DMS53 (cell line): Measurements from ENCODE around the gene HTR2B.
"Not testable (repeated sequence)": the region's sequence is repeated elsewhere in the genome, so short reads cannot be mapped to it uniquely, and the experiment has no call there.

Source experiments
- DNase-seq: peaks from one replicate; lab custom pipeline; 2025; lab: John Stamatoyannopoulos, UW

Gene HTR2B

DNA sequence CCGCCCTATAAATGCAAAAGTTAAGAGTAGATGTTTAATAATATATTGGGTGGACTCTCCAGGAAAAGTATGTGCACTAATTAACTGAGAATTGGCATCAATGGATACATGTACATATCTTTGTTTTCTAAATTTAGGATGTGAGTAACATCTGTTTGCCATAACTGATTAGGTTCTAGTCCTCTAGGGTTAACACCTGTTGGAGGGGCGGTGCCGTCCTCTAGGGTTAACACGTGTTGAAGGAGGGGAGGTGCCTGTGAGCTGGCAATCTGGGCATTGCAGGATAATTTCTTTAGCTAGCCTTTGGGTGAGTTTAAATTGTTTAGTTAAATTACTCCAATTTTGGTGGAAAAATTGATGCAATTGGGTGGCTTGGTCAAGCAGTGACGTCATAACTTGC lies 30.9 kb downstream of the HTR2B start:
- no peak for DNase-seq

DNA sequence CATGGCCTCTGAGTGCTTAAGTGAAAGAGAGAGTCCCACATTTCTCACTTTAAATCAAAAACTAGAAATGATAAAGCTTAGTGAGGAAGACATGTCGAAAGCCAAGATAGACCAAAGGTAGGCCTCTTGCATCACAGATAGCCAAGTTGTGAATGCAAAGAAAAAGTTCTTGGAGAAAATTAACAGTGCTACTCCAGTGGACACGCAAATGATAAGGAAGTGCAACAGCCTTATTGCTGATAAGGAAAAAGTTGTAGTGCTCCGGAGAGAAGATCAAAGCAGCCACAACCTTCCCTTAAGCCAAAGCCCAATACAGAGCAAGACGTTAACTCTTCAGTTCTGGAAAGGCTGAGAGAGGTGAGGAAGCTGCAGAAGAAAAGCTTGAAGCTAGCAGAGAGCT lies 36.1 kb downstream of the HTR2B start:
- DNase-seq, result no peak

DNA sequence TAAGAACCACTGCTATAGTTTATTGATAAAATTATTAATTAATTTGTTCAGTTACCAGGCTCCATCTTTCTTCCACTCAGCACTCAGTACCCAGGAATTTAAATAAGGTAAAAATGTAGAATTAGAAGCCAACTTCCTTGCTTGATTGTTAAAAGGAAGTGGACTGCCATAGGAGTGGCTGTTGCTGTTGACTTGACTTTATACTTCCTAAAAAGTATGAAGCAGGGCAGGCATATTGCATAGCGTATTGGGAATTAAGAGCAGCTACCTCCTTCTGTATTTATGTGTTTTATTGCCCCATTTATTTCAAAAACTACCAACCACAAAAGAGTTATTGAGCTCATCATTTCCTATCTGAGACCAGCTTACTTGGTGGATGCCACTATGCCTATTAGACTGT lies 40.3 kb downstream of the HTR2B start:
- DNase-seq, result no peak

DNA sequence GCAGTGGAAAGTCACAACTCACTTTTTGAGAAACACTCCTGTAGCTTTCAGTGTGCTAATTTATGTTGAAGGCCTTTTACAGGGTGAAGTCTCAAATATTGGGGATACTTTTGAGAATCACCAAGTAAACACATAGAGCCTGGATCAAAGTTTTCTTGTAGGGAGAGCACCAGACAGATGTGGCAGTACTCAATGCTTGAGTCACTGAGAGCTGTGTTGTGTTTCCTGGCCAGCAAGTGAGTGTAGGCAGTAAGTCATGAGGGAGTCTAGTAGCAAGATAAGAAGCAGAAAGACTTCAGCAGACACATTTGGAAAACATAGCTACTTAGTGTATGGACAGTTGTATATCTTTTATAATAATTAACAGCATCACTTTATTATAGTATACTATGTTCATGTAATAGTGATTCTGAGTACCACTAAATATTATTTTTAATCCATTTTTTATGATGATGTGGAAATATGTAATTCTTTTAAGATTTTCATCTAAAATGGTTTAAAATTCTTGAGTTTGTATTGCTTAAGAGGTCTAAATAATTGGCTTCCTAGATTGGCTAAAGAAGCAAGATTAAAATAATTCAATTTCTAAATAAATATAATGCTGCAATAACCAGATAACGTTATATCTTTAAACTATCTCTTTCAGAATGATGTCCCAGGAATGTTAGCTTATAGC lies 55.3 kb downstream of the HTR2B start:
- no peak for DNase-seq

DNA sequence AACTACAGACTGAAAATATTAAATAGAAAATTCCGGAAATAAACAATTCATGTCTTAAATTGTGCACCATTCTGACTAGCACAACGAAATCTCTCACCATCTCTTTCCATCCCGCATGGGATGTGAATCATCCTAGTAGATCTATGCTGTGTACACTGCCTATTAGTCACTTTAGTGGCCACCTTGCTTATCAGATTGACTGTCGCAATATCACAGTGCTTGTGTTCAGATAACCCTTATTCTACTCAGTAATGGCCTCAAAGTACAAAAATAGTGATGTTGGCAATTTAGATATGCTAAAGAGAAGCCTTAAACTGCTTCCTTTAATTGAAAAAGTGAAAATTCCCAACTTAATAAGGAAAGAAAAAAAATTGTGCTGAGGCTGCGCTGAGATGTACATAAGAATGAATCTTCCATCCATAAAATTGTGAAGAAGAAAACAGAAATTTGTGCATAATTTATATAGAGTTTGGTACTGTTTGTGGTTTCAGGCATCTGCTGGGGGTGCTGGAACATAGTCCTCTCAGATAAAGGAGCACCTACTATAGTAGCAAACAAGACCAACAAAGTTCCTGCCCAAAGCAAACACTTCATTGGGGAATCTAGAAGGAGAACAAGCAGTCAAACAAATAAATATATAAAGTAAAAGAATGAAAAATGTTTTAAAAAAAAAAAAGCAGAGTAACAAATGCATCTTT lies 56.2 kb downstream of the HTR2B start:
- DNase-seq, result no peak

DNA sequence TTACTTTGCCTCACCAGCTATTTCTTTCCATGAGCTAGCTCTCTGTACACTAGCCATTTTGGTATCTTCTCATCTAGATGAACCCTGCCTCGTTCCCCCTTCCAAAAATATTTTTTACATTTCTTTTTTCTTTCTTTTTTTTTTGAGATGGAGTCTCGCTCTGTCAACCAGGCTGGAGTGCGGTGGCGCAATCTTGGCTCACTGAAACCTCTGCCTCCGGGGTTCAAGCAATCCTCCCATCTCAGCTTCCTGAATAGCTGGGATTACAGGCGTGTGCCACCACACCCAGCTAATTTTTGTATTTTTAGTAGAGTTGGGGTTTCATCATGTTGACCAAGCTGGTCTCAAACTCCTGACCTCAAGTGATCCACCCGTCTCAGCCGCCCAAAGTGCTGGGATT lies 57.3 kb downstream of the HTR2B start:
- not testable (repeated sequence) for DNase-seq

DNA sequence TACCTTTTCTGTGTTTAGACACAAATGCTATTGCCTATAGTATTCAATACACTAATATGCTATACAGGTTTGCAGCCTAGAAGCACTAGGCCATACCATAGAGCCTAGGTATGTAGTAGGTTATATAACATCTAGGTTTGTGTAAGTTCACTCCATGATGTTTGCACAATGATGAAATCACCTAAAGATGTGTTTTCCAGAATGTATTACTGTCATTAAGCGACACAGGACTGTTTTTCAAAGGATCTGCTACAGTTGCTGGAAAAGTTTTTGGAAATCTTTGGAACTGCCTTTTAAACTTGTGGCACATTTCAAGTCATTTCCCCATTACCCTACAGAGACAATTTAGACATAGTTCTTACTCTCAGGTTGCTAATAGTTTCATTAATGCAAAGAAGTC lies 58.9 kb downstream of the HTR2B start:
- DNase-seq, result no peak

DNA sequence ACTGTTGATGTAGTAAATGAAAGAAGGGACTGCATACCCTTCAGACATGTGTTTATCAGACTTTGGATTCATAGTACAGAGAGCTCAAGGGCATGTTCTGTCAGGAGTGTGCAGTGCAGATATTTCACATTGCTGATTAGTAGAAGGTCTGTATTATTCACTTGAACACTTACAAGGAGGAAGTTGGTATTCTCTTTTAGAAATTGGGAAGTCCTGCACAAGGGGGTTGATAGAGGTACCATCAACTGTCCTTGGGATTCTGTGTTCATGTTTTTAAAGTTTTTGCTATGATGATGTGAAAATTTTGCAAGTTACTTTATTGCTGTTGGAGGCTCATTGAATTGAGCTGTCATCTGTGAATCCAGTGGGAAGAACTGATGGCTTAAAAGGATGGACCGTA lies 61.5 kb downstream of the HTR2B start:
- DNase-seq, result no peak

DNA sequence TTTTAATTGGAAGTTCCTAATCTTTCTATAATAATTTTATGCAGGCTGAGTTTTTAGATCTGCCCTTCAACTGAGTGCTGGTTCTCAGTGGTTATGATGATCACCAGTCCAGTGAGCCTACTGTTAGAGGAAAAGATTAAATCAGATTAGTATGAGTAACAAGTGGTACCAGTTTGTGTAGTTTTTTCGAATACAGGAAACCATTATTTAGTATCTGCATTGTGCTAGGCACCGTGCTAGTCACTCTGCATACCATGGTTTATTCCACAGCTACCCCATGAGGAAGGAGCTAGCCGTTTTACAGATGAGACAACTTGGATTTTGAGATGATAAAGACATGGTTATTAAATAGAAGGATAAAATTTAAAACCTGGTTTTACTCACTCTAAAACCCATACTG lies 62.1 kb downstream of the HTR2B start:
- DNase-seq, result no peak

DNA sequence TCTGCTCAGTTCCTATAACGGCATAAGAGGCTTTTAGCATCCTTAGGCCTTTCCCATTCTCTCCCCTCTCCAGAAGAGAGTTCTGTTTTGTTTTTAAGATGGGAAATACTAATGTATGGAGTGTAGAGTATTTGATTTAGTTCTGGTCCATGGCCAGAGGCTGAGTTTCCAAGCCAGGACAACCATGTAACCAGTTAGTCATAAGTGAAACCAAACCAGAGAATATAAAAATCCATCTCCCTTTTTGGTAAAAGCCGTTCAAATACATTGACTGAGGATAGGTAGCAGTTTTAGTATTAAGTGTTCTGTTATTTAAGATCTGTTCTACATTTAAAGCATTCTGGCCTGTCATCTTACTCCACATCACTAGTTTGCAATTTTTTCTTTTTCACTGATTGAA lies 65.1 kb downstream of the HTR2B start:
- DNase-seq, result no peak

DNA sequence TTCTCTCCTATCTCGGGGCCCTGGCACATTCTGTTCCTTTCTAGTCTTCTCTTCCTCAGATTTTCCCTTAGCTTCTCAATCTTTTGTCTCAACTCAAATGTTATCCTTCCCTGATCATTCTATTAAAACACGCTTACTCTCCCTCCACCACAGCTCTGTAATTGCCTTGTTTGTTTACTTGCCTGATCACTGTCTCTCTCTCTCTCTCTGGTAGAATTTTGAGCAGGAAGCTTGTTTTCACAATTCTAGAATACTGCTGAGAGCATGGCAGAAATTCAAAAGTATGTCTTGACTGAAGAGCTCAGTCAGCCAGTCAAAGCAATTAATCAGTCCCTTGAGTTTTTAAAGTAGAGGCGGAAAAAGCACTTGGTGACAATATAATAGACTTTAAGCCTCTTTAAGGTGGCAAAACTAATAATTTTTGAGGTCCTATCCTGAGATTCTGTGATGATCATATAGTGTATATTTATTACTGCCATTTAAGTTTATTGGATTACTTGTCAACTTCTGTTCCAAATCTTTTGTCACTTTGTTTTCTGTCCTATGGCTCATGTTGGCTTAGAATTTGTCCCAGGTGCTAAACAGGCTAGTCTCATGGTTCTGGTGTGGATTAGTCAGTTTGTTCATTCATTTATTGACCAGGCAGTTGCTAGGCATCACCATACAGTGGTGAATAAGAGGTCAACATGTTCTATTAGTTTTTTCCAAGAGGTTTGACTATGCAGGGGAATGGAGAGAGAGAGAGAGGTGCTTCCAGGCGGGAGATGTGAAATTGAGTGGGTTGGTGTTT lies 65.9 kb downstream of the HTR2B start:
- peak; percentile 35 for DNase-seq
